Calu3 (cell line): ENCODE measurements around the gene ACOT12. TPM values are rescaled to one million over a fixed set of nuclear protein-coding genes. Genes with fewer than 3 reads are reported as not detected.
"Not testable (repeated sequence)": the region's sequence is repeated elsewhere in the genome, so short reads cannot be mapped to it uniquely, and the experiment has no call there.

Experiments used
- BruUV-seq: library from RNA; stranded (reverse); fragments of 400-500 nt; replicated peaks from 2 replicates; lab custom pipeline; 2021; lab: Mats Ljungman, UMichigan
- CTCF ChIA-PET: fragments of 300-600 bp; sonication (Branson Sonifier 250); formaldehyde crosslinking; loops from one replicate; lab custom pipeline; 2022; ENCODE audit warnings: antibody characterized with exemption; lab: Charles Lee
- DNase-seq: peaks from one replicate; pipeline ENCODE4 v3.0.0; 2022
- H3K27ac Mint-ChIP-seq: one replicate; pipeline ENCODE4 v1.8.0; 2022; ENCODE audit warnings: mixed read lengths; ENCODE audit not compliant: unreplicated experiment
- H3K27me3 Mint-ChIP-seq: one replicate; pipeline ENCODE4 v1.8.0; 2022; ENCODE audit warnings: mixed read lengths; ENCODE audit not compliant: unreplicated experiment
- H3K36me3 Mint-ChIP-seq: one replicate; pipeline ENCODE4 v1.8.0; 2022; ENCODE audit warnings: mild to moderate bottlenecking, moderate library complexity, mixed read lengths; ENCODE audit not compliant: insufficient read depth, unreplicated experiment
- H3K4me1 Mint-ChIP-seq: one replicate; pipeline ENCODE4 v1.8.0; 2022; ENCODE audit warnings: mild to moderate bottlenecking, low read depth, mixed read lengths; ENCODE audit not compliant: unreplicated experiment
- H3K4me3 Mint-ChIP-seq: one replicate; pipeline ENCODE4 v1.8.0; 2022; ENCODE audit warnings: mild to moderate bottlenecking, low read depth, moderate library complexity, mixed read lengths; ENCODE audit not compliant: unreplicated experiment
- H3K9me3 Mint-ChIP-seq: one replicate; pipeline ENCODE4 v1.8.0; 2022; ENCODE audit warnings: low read depth, mixed read lengths; ENCODE audit not compliant: unreplicated experiment
- intact Hi-C: fragments of 100-400 bp; cut with micrococcal nuclease; formaldehyde crosslinking; loops from one replicate; pipeline ENCODE4 v1.10.0; 2022; ENCODE audit not compliant: unreplicated experiment
- total RNA-seq: library from RNA; stranded (reverse); gene quantifications from 2 replicates; pipeline ENCODE4 v1.2.3, GENCODE V29; 2022
- TF ChIP-seq, protein P1 (sequence below): fragments of 200-600 bp; IDR thresholded peaks from one replicate; pipeline ENCODE4 v1.8.0; 2022; ENCODE audit warnings: antibody characterized with exemption; ENCODE audit not compliant: unreplicated experiment

The ACOT12 gene
- total RNA-seq, 1 experiment from 2014 or later, result 0.87 TPM

- H3K4me1 Mint-ChIP-seq, result peaks cover 13% of the 10 kb centered on the region
- H3K4me3 Mint-ChIP-seq, result no peak overlapping the region
- BruUV-seq, result no TSS peak
- DNase-seq, result no peak
- H3K36me3 Mint-ChIP-seq, result no peaks in the 10 kb centered on the region
- H3K27me3 Mint-ChIP-seq, result no peaks in the 10 kb centered on the region
- intact Hi-C loops, result no loop called here
- CTCF ChIA-PET, result no interaction called here
- H3K27ac Mint-ChIP-seq, result no peak overlapping the region
- no peaks in the 10 kb centered on the region for H3K9me3 Mint-ChIP-seq
- TF ChIP-seq, protein P1, sequence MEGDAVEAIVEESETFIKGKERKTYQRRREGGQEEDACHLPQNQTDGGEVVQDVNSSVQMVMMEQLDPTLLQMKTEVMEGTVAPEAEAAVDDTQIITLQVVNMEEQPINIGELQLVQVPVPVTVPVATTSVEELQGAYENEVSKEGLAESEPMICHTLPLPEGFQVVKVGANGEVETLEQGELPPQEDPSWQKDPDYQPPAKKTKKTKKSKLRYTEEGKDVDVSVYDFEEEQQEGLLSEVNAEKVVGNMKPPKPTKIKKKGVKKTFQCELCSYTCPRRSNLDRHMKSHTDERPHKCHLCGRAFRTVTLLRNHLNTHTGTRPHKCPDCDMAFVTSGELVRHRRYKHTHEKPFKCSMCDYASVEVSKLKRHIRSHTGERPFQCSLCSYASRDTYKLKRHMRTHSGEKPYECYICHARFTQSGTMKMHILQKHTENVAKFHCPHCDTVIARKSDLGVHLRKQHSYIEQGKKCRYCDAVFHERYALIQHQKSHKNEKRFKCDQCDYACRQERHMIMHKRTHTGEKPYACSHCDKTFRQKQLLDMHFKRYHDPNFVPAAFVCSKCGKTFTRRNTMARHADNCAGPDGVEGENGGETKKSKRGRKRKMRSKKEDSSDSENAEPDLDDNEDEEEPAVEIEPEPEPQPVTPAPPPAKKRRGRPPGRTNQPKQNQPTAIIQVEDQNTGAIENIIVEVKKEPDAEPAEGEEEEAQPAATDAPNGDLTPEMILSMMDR, result no peak
Measured at GRCh38 chr5:81408496-81408895, 14.6 kb upstream of the ACOT12 start.

DNA sequence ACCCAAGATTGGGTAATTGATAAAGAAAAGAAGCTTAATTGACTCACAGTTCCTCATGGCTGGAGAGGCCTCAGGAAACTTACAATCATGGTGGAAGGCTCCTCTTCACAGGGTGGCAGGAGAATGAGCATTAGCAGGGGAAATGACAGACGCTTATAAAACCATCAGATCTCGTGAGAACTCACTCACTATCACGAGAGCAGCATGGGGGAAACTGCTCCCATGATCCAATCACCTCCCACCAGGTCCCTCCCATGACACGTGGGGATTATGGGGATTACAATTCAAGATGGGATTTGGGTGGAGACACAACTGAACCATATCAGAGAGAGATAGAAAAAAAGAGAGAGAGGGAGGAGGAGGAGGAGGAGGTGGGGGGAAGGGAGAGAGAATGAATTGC is 13.9 kb upstream of the ACOT12 start:
- intact Hi-C loops, H3K27ac Mint-ChIP-seq, DNase-seq, H3K36me3 Mint-ChIP-seq, H3K9me3 Mint-ChIP-seq, H3K27me3 Mint-ChIP-seq, H3K4me3 Mint-ChIP-seq, BruUV-seq: not testable (repeated sequence)
- H3K4me1 Mint-ChIP-seq, result peaks cover 13% of the 10 kb centered on the region
- CTCF ChIA-PET, result interaction anchor here (0.6 kb wide), 1 partner anchor 27 kb away, joined by 3 read pairs; no protein-coding TSS in a partner anchor

GRCh38 chr5:81405126-81405891 is 11.4 kb upstream of the ACOT12 start:
- no peak for DNase-seq

DNA sequence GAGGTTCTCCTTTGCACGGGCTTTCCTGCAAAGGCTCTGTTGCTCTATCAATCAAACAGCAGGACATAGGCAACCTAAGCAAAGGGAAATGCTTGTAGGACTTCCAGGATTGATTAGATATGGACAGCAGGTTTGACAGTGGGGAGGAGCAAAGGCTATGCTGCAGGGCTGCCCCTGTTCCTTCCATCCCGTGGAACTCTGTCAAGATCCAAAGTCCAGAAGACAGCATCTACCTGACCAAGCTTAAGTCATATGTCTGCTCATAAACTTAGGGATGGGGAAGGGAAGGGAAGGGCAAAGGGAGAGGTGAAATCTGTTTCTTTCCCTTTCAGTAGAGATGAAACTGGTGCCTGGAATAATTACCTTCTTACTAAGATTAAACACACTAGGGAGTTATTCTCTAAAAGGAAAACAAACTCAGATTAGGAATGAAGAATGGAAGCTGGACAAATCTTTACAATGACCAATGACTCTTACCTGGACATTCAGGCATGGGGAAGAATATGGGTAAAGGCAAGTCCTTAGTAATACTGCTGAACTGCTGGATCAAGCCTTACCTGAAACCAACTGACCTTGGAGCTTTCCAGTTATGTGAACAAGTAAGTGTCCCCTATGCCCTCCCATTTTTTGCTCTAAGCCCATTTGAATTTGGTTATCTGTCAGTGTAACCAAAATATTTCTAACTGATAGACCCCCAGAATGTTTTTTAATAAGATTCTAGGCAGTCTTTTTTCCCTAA is 8.4 kb upstream of the ACOT12 start:
- DNase-seq, result no peak
- intact Hi-C loops, result no loop called here
- Mint-ChIP-seq H3K27ac (no peak overlapping the region), H3K36me3 (no peaks in the 10 kb centered on the region), H3K27me3 (no peaks in the 10 kb centered on the region), H3K9me3 (no peaks in the 10 kb centered on the region), H3K4me1 (peaks cover 10% of the 10 kb centered on the region), H3K4me3 (no peak overlapping the region)
- TF ChIP-seq, protein P1, result no peak
- CTCF ChIA-PET, result no interaction called here
- no TSS peak for BruUV-seq

More at GRCh38 chr5:81405126-81405891, 11.4 kb upstream of the ACOT12 start:
- Mint-ChIP-seq H3K4me3 (no peak overlapping the region), H3K4me1 (peaks cover 24% of the 10 kb centered on the region), H3K27ac (no peak overlapping the region), H3K27me3 (no peaks in the 10 kb centered on the region), H3K36me3 (no peaks in the 10 kb centered on the region), H3K9me3 (no peaks in the 10 kb centered on the region)
- intact Hi-C loops, result no loop called here
- BruUV-seq, result no TSS peak
- TF ChIP-seq, protein P1, result no peak
- CTCF ChIA-PET, result no interaction called here
